GM12891 (cell line): ENCODE measurements around the gene ID2.

Experiments
- DNase-seq: peaks from one replicate; pipeline ENCODE4 v3.0.0; 2011; ENCODE audit warnings: low spot score; ENCODE audit not compliant: insufficient read length
- FAIRE-seq: peaks from 2 replicates; lab custom pipeline; 2011; peaks lifted over from hg19 to GRCh38; lab: Jason Lieb, UNC
- PAX5 ChIP-seq: IDR thresholded peaks from 2 replicates; pipeline ENCODE4 v1.6.1; 2011; ENCODE audit warnings: low read length, moderate library complexity, mild to moderate bottlenecking; ENCODE audit not compliant: insufficient read depth, severe bottlenecking
- POLR2A ChIP-seq: IDR thresholded peaks from 2 replicates; pipeline ENCODE4 v1.6.1; 2011; ENCODE audit warnings: low read depth, low read length, control low read depth
- POLR2AphosphoS5 ChIP-seq: IDR thresholded peaks from 2 replicates; pipeline ENCODE4 v1.6.1; 2011; ENCODE audit warnings: low read depth, low read length, control low read depth
- POU2F2 ChIP-seq: IDR thresholded peaks from 2 replicates; pipeline ENCODE4 v1.6.1; 2011; ENCODE audit warnings: low read depth, mild to moderate bottlenecking, control low read depth, low read length, moderate library complexity
- SPI1 ChIP-seq: IDR thresholded peaks from 2 replicates; pipeline ENCODE4 v1.6.1; 2011; ENCODE audit warnings: low read depth, low read length, control low read depth
- TAF1 ChIP-seq: IDR thresholded peaks from 2 replicates; pipeline ENCODE4 v1.6.1; 2011; ENCODE audit warnings: low read depth, low read length, control low read depth

The ID2 gene

DNA sequence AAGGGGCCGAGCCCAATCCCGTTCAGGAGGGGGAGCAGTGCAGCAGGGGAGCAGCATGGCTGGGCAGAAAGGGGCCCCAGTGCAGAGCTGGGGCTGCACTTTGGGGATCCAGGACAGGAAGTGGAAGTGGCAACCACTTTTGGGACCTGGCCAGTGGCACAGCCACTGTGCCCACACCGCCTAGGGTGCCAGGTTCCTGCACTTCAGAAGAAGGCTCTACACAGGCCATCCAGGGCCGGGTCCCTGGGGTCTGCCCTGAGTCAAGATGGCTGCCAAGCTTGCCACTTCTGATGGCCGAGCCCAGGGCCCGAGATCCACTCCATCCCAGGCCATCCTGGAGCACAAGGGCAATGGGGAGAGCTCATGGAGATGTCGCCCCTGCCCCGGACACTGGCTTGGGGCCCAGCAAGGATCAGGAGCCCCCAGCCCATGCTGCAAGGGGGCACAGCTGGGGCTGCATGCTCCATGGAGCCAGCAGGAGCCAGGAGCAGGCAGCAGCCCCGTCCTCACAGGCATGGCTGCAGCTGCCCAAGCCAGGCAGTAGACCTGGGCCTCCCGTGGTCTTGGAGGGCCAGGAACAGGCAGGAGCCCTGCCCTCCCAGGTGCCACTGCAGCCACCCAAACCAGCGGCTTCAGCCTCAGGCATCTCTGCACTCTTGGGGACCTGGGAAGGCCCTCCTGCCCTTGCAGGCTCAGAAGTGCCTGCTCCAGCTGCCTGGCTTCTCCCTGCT lies 35.0 kb upstream of the ID2 start:
- DNase-seq (no peak), FAIRE-seq (no peak)
- TF ChIP-seq SPI1 (no peak), POLR2A (no peak), PAX5 (no peak), POU2F2 (no peak), TAF1 (no peak), POLR2AphosphoS5 (no peak)

DNA sequence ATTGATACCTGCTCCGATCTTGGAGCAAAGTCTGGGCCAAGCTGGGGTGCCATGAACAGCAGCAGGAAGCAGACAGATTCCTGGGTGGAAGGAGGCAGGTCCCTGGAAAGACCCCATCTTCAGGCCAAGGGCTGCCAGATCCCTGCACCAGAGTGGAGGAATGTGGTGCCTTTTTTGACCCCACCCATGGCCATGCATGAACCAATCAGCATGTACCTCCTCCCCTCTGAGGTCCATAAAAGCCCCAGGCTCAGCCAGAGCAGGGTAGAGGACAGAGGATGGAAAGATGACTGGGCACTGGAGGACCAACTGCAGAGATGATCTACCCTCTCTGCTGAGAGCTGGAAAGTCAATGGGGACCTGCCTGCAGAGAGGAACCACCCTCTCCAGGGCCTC lies 34.4 kb upstream of the ID2 start:
- no peak for TF ChIP-seq SPI1
- TF ChIP-seq POLR2A: no peak
- no peak for TF ChIP-seq POLR2AphosphoS5
- no peak for TF ChIP-seq POU2F2
- no peak for TF ChIP-seq TAF1
- TF ChIP-seq PAX5: no peak
- no peak for FAIRE-seq
- no peak for DNase-seq

DNA sequence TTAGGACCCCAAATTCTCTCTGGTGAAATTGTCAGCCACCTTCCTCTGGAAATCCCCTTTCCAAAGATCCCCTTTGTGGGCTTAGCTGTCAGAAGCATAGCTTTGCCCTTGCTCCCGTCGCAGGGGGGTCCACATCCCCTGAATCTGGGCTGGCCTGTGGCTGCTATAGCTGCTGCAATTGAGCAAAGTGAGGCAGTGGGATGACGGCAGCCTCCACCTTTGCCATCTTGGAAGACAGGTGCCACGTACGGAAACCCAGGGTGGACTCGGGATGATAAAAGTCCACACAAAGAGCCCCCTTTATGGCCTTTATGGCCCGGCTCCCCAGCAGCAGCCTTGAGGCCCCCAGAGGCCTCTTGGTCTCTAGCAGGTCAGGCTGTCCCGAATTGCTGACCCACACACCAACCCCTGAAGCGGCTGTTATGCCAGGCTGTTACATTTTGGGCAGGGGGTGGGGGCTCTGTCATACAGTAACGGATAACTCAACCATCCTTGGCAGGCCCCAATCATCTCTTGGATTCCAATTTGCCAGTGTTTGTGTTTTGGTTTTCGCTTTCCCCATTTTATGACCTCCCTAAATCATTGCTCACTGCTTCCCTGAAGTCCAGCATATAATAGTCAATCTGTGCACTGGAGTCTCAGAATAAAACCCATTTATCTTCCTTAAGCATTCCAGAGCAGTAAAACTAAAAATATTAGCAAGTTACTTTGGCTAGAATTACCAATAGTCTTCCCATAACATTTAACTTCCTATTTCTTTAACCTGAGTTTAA lies 33.2 kb upstream of the ID2 start:
- FAIRE-seq: no peak
- TF ChIP-seq PAX5 (no peak), TAF1 (no peak), POLR2A (no peak), POLR2AphosphoS5 (no peak), SPI1 (no peak), POU2F2 (no peak)
- DNase-seq: no peak

DNA sequence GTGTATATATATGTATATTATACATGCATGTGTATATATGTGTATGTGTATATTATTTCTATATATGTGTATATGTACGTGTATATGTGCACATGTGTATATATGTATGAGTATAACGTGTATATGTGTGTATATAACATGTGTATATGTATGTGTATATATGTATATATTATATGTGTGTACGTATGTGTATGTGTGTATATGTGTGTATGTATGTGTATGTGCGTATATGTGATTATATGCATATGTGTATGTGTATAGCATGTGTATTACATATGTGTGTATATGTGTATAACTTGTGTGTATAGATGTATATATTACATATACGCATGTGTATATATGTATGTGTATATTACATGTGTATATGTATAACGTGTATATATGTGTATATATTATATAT lies 32.1 kb upstream of the ID2 start:
- FAIRE-seq: no peak
- DNase-seq: no peak
- TF ChIP-seq SPI1: no peak

DNA sequence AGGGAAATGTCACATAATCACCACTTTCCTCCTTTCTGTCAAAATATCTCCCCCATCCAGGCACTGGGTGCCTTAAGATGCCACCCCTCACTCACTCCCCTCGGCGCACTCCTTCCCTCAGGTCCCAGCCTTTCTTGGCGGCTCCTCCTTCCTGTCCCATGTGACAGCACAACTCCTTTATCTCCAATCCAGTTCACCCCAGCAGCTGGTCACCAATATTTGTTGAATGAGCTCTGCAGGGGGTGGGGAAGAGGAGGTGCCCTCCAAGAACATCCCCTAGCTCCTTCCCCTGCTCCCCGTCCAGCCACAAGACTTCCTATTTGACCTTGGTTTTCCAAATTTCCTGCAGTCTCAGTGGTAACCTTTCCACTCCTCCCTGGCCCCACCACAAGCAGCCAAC lies 31.6 kb upstream of the ID2 start:
- FAIRE-seq (no peak), DNase-seq (no peak)

DNA sequence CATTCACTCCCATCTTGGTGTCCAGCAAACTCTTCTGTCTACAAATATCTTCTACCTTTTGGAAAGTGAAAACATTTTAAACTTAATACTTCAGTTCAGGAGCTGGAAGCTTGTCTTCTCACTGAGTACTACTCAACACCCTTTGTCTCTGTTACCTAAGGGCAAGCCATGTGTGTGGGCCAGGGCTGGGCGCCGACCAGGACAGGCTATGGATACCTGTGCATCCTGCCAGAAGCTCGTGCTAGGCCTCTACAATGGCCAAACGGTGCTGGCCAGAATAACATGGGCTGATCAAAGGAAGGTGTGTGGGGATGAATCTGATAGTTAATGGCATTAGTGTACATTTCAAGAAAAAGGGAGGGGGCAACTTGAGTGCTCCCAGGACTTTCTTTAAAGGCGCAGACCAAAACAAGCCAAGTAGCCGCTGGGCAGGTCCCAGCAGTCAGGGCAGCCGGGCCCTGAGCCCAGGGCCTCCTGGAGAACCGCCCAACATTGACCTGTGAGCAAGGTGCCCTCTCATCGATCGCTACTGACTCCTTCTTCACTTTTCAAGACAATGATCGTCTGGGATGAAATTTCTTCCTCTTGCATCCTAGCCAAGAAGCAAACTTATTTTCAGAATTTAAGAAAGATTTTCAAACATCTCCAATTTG lies 29.0 kb upstream of the ID2 start:
- FAIRE-seq: no peak
- DNase-seq: no peak

More for the DNA sequence above, 31.6 kb upstream of the ID2 start:
- TF ChIP-seq POU2F2 (no peak), PAX5 (no peak), POLR2A (no peak), SPI1 (no peak), POLR2AphosphoS5 (no peak), TAF1 (no peak)

DNA sequence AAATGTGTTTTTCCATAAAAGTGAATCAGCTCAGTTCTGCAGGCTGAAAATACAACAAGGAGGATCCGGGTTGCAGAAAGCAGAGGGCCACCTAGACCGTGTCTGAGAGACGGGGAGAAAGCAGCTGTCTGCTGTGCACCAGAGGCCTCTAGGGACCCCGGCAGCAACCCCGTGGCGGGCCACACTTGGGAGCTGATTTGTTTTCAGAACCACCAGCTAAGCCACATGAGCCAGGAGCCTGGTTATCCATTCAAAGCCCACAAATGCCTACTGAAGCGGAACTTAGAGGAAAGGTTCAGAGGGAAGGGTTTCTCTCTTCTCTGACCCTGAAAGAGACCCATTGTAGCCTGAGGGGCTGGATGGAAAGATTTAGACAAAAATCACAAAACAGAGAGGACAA lies 28.4 kb upstream of the ID2 start:
- DNase-seq (no peak), FAIRE-seq (no peak)
- TF ChIP-seq POU2F2 (no peak), TAF1 (no peak), SPI1 (no peak), POLR2AphosphoS5 (no peak), PAX5 (no peak), POLR2A (no peak)

More for the DNA sequence above, 29.0 kb upstream of the ID2 start:
- TF ChIP-seq TAF1: no peak
- TF ChIP-seq POLR2A: no peak

DNA sequence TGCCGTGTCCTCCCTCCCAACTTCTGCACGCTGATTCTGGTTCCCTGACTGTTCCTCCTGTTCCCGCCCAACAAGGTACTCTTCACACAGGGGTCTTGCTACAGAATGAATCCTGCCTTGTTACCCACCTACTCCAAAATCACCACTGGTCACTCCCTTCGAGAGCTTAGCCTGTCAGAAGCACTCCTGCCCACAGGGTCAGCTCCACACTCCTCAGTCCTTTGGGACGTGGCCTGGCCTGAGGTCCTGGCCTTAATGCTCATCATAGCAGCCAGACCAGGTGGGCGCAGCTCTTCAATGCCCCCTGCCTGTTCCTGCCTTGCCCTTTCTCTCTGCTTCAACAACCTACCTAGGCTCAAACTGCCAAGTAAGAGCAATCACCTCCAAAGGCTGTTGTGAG lies 27.8 kb upstream of the ID2 start:
- FAIRE-seq: no peak
- no peak for TF ChIP-seq SPI1
- TF ChIP-seq POLR2A: no peak
- TF ChIP-seq POU2F2: no peak
- TF ChIP-seq POLR2AphosphoS5: no peak
- TF ChIP-seq PAX5: no peak
- no peak for TF ChIP-seq TAF1
- DNase-seq: no peak

DNA sequence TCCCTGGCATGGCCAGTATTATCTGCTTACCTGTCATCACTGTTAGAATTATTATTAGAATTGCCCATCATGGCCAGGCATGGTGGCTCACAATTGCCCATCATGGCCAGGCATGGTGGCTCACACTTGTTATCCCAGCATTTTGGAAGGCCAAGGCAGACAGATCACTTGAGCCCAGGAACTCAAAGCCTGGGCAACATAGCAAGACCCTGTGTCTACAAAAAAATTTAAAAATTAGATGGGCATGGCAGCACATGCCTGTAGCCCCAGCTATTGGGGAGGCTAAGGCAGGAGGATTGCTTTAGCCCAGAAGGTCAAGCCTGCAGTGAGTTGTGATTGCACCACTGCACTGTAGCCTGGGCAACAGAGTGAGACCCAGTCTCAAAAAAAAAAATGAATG lies 27.4 kb upstream of the ID2 start:
- no peak for FAIRE-seq

More for the DNA sequence above, 27.4 kb upstream of the ID2 start:
- TF ChIP-seq SPI1 (no peak), PAX5 (no peak), TAF1 (no peak), POU2F2 (no peak), POLR2AphosphoS5 (no peak), POLR2A (no peak)
- no peak for DNase-seq
